IPS-20b (cell line): ENCODE results near the gene GSTT2B.
"Not testable (repeated sequence)": the region's sequence is repeated elsewhere in the genome, so short reads cannot be mapped to it uniquely, and the experiment has no call there.

ENCODE experiments used
- H3K27ac ChIP-seq: one replicate; pipeline ENCODE4 v1.5.1; 2013; ENCODE audit warnings: low read length
- H3K27me3 ChIP-seq: 2 replicates; pipeline ENCODE4 v1.6.1; 2013; ENCODE audit warnings: mild to moderate bottlenecking, low read length, inconsistent platforms; ENCODE audit not compliant: insufficient read depth
- H3K36me3 ChIP-seq: 2 replicates; pipeline ENCODE4 v1.6.1; 2013; ENCODE audit warnings: low read depth, mild to moderate bottlenecking, inconsistent platforms, low read length, moderate library complexity; ENCODE audit not compliant: insufficient read depth
- H3K4me1 ChIP-seq: 2 replicates; pipeline ENCODE4 v1.6.1; 2013; ENCODE audit warnings: mild to moderate bottlenecking, control low read depth, inconsistent platforms, low read length, moderate library complexity; ENCODE audit not compliant: insufficient read depth
- H3K4me3 ChIP-seq: 2 replicates; pipeline ENCODE4 v1.5.1; 2013; ENCODE audit warnings: mild to moderate bottlenecking, low read length, inconsistent platforms
- H3K9ac ChIP-seq: 2 replicates; pipeline ENCODE4 v1.6.1; 2013; ENCODE audit warnings: low read depth, mild to moderate bottlenecking, inconsistent platforms, low read length, moderate library complexity
- H3K9me3 ChIP-seq: 2 replicates; pipeline ENCODE4 v1.6.1; 2013; ENCODE audit warnings: mild to moderate bottlenecking, low read depth, low read length, inconsistent platforms; ENCODE audit not compliant: insufficient read depth

Gene GSTT2B

DNA sequence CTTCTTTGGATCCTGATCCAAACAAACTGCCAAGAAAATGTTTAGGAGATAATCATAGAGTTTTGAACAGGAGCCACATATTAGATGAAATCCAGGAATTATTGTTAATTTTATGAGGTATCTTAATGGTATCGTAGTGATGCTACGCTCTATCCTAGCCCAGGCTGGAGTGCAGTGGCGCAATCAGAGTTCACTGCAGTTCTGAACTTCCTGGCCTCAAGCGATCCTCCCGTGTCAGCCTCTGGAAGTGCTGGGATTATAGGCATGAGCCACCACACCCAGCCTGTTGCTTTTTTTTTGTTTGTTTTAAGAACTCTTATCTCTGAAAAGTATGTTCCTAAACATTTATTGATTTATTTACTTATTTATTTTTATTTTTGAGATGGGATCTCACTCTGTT, 41.9 kb upstream of the GSTT2B start:
- H3K9me3 ChIP-seq, result no peaks in the 10 kb centered on the region
- no peak overlapping the region for H3K4me3 ChIP-seq
- no peaks in the 10 kb centered on the region for H3K27me3 ChIP-seq

DNA sequence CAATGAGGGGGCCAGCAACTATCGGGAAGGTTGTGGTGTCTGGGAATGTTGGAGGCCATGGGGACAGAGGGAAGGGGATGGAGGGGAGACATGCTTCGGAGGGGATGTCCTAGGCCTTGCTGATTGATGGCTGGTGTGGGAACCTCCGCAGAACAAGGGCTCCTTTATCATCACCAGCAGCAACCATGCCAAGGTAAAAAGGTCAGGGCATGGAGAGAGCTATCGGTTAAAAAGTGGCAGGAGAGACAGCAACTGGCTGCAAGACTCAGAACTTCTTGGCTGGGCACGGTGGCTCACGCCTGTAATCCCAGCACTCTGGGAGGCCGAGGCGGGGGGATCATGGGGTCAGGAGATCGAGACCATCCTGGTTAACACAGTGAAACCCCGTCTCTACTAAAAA, 41.3 kb upstream of the GSTT2B start:
- Histone ChIP-seq H3K4me3 (no peak overlapping the region), H3K36me3 (no peaks in the 10 kb centered on the region), H3K9me3 (no peaks in the 10 kb centered on the region), H3K27ac (no peak overlapping the region), H3K9ac (no peak overlapping the region), H3K4me1 (no peaks in the 10 kb centered on the region; the same call in 1 of the 2 replicates), H3K27me3 (no peaks in the 10 kb centered on the region)

More for the DNA sequence above, 41.9 kb upstream of the GSTT2B start:
- H3K27ac ChIP-seq, result no peak overlapping the region
- H3K9ac ChIP-seq, result no peak overlapping the region
- no peaks in the 10 kb centered on the region for H3K36me3 ChIP-seq
- no peaks in the 10 kb centered on the region; the same call in 1 of the 2 replicates for H3K4me1 ChIP-seq

GRCh38 chr22:24001314-24001713, 40.3 kb upstream of the GSTT2B start:
- H3K9ac ChIP-seq, result no peak overlapping the region
- H3K27me3 ChIP-seq, result no peaks in the 10 kb centered on the region
- H3K4me3 ChIP-seq, result no peak overlapping the region
- H3K9me3 ChIP-seq, result no peaks in the 10 kb centered on the region
- no peaks in the 10 kb centered on the region; the same call in 1 of the 2 replicates for H3K4me1 ChIP-seq
- no peak overlapping the region for H3K27ac ChIP-seq
- no peaks in the 10 kb centered on the region for H3K36me3 ChIP-seq

DNA sequence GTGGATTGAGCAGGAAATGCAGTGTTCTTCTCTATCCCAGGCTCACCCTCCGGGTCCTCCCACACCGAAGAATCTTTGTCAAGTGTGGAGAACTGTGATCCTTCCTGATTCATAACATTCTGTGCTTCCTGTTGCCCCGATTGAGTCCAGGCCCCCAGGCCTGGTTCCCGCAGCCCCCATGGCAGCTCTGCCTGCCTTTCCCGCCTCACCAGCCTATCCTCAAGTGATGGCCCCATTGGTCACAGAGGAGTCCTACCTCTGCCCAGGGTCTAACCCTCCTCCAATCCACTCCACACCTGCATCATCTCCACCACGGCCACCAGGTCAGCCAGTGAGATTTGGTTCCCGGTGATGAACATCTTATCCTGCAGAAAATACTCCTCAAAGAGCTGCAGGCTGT, 38.8 kb upstream of the GSTT2B start:
- not testable (repeated sequence) for H3K4me3 ChIP-seq, H3K27ac ChIP-seq, H3K9me3 ChIP-seq, H3K4me1 ChIP-seq, H3K9ac ChIP-seq, H3K36me3 ChIP-seq, H3K27me3 ChIP-seq

GRCh38 chr22:23997092-23997491, 36.1 kb upstream of the GSTT2B start:
- Histone ChIP-seq H3K27me3 (no peaks in the 10 kb centered on the region), H3K4me1 (no peaks in the 10 kb centered on the region; the same call in 1 of the 2 replicates), H3K9me3 (no peaks in the 10 kb centered on the region), H3K9ac (no peak overlapping the region), H3K36me3 (no peaks in the 10 kb centered on the region), H3K4me3 (no peak overlapping the region), H3K27ac (no peak overlapping the region)

DNA sequence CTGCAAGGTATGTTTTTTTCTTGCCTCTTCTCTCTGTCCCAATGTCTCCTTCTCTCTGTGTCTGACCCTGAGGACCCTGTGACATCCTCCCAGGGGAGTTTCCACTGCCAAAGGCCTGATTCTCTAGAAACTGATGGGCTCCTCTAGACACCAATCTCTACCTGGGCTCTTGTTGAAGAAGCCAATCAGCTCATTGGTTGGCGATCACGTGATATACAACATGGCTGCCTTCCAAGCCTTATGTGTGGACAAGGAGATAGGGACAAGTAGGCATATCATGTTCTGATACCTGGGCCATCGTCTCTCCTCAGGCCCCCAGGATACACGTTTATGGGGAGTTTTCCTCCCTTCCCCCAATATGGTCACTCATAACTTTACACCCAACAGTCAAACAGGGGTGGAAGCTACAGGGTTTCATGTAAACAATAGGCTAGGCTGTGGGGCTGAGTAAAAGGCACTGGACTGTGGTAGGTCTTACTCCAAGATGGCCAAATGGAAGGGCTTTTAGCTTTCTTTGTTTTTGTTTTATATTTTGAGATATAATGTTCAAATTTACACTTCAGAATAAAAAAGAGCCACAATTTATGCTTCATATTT, 32.7 kb upstream of the GSTT2B start:
- H3K4me3 ChIP-seq, H3K27me3 ChIP-seq, H3K9ac ChIP-seq, H3K9me3 ChIP-seq, H3K36me3 ChIP-seq, H3K4me1 ChIP-seq, H3K27ac ChIP-seq: not testable (repeated sequence)

GRCh38 chr22:23993080-23993479, 32.1 kb upstream of the GSTT2B start:
- H3K4me3 ChIP-seq, H3K36me3 ChIP-seq, H3K9me3 ChIP-seq, H3K9ac ChIP-seq, H3K4me1 ChIP-seq, H3K27ac ChIP-seq, H3K27me3 ChIP-seq: not testable (repeated sequence)

- not testable (repeated sequence) for H3K4me1 ChIP-seq, H3K36me3 ChIP-seq, H3K27ac ChIP-seq, H3K27me3 ChIP-seq, H3K9me3 ChIP-seq, H3K4me3 ChIP-seq, H3K9ac ChIP-seq
Measured at GRCh38 chr22:23989583-23990244, 28.7 kb upstream of the GSTT2B start.

GRCh38 chr22:23986538-23987178, 25.7 kb upstream of the GSTT2B start:
- H3K4me1 ChIP-seq, H3K9ac ChIP-seq, H3K36me3 ChIP-seq, H3K4me3 ChIP-seq, H3K27me3 ChIP-seq, H3K27ac ChIP-seq, H3K9me3 ChIP-seq: not testable (repeated sequence)

DNA sequence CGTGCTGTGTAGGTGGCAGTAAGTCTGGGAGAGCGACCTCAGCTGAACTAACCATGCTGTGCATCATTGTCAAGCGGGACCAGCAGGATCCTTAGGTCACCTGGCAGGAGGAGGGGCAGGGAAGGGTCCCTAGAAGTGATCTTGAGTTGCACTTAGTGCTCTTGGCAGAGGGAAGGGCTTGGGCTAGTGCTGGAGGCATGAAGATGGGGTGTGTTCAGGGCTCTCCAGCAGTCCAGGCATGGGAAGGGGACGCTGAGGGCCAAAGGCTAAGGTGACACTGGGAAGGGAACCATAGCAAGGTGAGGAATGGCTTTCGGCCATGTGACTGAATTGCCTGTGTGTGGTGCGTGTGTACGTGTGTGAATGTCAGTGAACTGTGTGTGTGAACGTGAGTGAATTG, 25.1 kb upstream of the GSTT2B start:
- not testable (repeated sequence) for H3K4me3 ChIP-seq, H3K27me3 ChIP-seq, H3K4me1 ChIP-seq, H3K27ac ChIP-seq, H3K36me3 ChIP-seq, H3K9me3 ChIP-seq, H3K9ac ChIP-seq

DNA sequence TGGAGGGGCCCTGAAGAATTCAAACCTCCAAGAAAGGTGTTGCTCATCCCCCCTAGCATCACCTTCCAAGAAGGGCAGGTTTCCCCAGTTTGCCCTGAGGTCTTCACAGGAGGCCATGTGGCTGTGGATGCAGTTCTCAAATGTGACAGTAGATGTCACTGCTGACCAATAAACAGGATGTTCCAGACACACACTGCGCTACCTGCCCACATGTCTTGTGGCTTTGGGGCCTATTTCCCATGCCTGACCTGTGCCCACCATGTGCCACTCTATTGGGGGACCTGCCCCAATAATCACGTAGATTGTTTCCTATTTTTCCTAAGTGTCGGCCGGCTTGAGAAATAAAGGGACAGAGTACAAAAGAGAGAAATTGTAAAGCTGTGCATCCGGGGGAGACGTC, 23.4 kb upstream of the GSTT2B start:
- Histone ChIP-seq H3K9me3 (no peaks in the 10 kb centered on the region), H3K27me3 (no peaks in the 10 kb centered on the region), H3K36me3 (no peaks in the 10 kb centered on the region), H3K9ac (no peak overlapping the region), H3K4me1 (no peaks in the 10 kb centered on the region), H3K27ac (no peak overlapping the region), H3K4me3 (no peak overlapping the region)

DNA sequence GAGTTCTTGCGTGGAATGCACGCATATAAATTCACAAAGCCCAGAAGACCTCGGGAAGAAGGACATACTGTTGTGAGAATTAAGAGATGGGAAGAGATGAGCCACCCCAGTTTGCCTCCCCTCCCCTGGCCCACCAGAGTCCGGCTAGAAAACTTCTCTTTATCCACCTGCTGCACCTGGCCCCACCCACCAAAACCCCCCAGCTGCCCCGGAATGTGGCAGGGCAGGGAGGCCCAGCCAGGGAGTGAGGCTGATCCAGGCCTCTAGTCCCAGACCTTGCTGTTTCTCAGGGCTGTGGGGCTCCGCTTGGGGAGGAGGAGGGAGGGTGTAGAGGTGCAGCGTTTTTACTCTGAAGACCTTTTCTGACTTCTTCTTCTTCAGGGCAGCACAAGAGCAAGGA, 19.6 kb upstream of the GSTT2B start:
- not testable (repeated sequence) for H3K36me3 ChIP-seq, H3K4me1 ChIP-seq, H3K9ac ChIP-seq, H3K27ac ChIP-seq, H3K27me3 ChIP-seq, H3K9me3 ChIP-seq, H3K4me3 ChIP-seq
